ENCODE data around the gene NPHP3.

- TF ChIP-seq CTCF (IDR thresholded peaks at IDR 0.05) (no peak), POLR2A (IDR thresholded peaks at IDR 0.05) (no peak), POLR2AphosphoS5 (IDR thresholded peaks at IDR 0.05) (no peak)
These were observed 61.1 kb downstream of the NPHP3 start for GRCh38 chr3:132661101-132661500.
